CD4-positive, alpha-beta T cell treated with Interleukin-15 for 4 hours (primary cell): ENCODE results near the gene NPBWR2.

Experiments
- DNase-seq: peaks from one replicate; pipeline ENCODE4 v3.0.0-alpha.2; 2020; ENCODE audit warnings: low spot score

The NPBWR2 gene

GRCh38 chr20:64106981-64107735 is at the start of gene NPBWR2:
NPBWR2 (minus strand) TSS chr20:64107565; CDS start chr20:64106831, 734 bp downstream.
- DNase-seq = no peak

- DNase-seq = no peak
Measured at GRCh38 chr20:64156136-64156885, 48.9 kb upstream of the NPBWR2 start.

GRCh38 chr20:64155258-64156135 is 48.1 kb upstream of the NPBWR2 start:
- DNase-seq = no peak

- no peak for DNase-seq
Measured at GRCh38 chr20:64154590-64155257, 47.4 kb upstream of the NPBWR2 start.

GRCh38 chr20:64153861-64154589 is 46.7 kb upstream of the NPBWR2 start:
- no peak for DNase-seq

- DNase-seq = no peak
Measured at GRCh38 chr20:64153410-64153809, 46.0 kb upstream of the NPBWR2 start.

- DNase-seq = no peak
Measured at GRCh38 chr20:64152906-64153305, 45.5 kb upstream of the NPBWR2 start.

- DNase-seq = no peak
Measured at GRCh38 chr20:64151633-64152530, 44.5 kb upstream of the NPBWR2 start.

GRCh38 chr20:64150756-64151632 is 43.6 kb upstream of the NPBWR2 start:
- DNase-seq = no peak

- no peak for DNase-seq
Measured at GRCh38 chr20:64149809-64150560, 42.6 kb upstream of the NPBWR2 start.

- DNase-seq = no peak
Measured at GRCh38 chr20:64149141-64149540, 41.8 kb upstream of the NPBWR2 start.

GRCh38 chr20:64148581-64148980 is 41.2 kb upstream of the NPBWR2 start:
- DNase-seq = no peak

- no peak for DNase-seq
Measured at GRCh38 chr20:64146936-64147477, 39.6 kb upstream of the NPBWR2 start.

- DNase-seq = no peak
Measured at GRCh38 chr20:64146301-64146935, 39.1 kb upstream of the NPBWR2 start.

GRCh38 chr20:64145458-64146300 is 38.3 kb upstream of the NPBWR2 start:
- no peak for DNase-seq

- no peak for DNase-seq
Measured at GRCh38 chr20:64144144-64144912, 37.0 kb upstream of the NPBWR2 start.
